IMR-90 (cell line): ENCODE data around the gene ANTXR1. TPM values are rescaled to one million over a fixed set of nuclear protein-coding genes. Genes with fewer than 3 reads are reported as not detected.

Experiments
- ATAC-seq: fragments of 200-7000 bp; cut with Tn5 transposase; 2 replicates; pipeline ENCODE4 v1.9.1; 2020; ENCODE audit warnings: low read depth, mild to moderate bottlenecking, moderate library complexity
- BruUV-seq: library from RNA; stranded (reverse); fragments of 400-500 nt; replicated peaks from 2 replicates; lab custom pipeline; 2021; lab: Mats Ljungman, UMichigan
- CTCF ChIA-PET: fragments of 300-600 bp; formaldehyde crosslinking; extraction: SDS; loops from one replicate; lab custom pipeline; 2021; ENCODE audit warnings: antibody characterized with exemption; lab: Yijun Ruan, JAX
- POLR2A ChIA-PET: fragments of 300-600 bp; sonication (Branson Sonifier 250); formaldehyde crosslinking; loops from one replicate; lab custom pipeline; 2022; ENCODE audit warnings: antibody characterized with exemption; ENCODE audit not compliant: unreplicated experiment; lab: Charles Lee
- DNase-seq: peaks from one replicate; pipeline ENCODE4 v3.0.0; 2013
- H2AFZ ChIP-seq: replicated peaks from 2 replicates; pipeline ENCODE3; 2013; ENCODE audit warnings: low read length, mild to moderate bottlenecking; ENCODE audit not compliant: poor library complexity
- H2AK5ac ChIP-seq: 2 replicates; pipeline ENCODE4 v1.6.1; 2013; ENCODE audit warnings: low read depth, low read length, inconsistent platforms
- H2AK9ac ChIP-seq: replicated peaks from 2 replicates; pipeline ENCODE3; 2013; ENCODE audit warnings: mild to moderate bottlenecking, low read depth, low read length, moderate library complexity; ENCODE audit not compliant: poor library complexity
- H2BK120ac ChIP-seq: 2 replicates; pipeline ENCODE4 v1.6.1; 2013; ENCODE audit warnings: low read depth, low read length, inconsistent platforms
- H2BK15ac ChIP-seq: 3 replicates; pipeline ENCODE4 v1.6.1; 2013; ENCODE audit warnings: low read depth, low read length, inconsistent platforms
- H2BK20ac ChIP-seq: 2 replicates; pipeline ENCODE4 v1.6.1; 2013; ENCODE audit warnings: low read depth, mild to moderate bottlenecking, inconsistent platforms, low read length, moderate library complexity
- H2BK5ac ChIP-seq: 2 replicates; pipeline ENCODE4 v1.6.1; 2013; ENCODE audit warnings: mild to moderate bottlenecking, low read depth, low read length, inconsistent platforms; ENCODE audit not compliant: poor library complexity, severe bottlenecking
- H3K14ac ChIP-seq: replicated peaks from 2 replicates; pipeline ENCODE4 v1.6.1; 2013; ENCODE audit warnings: low read depth, low read length, inconsistent platforms
- H3K18ac ChIP-seq: 2 replicates; pipeline ENCODE4 v1.6.1; 2013; ENCODE audit warnings: low read depth, low read length, control low read depth
- H3K23ac ChIP-seq: 2 replicates; pipeline ENCODE4 v1.6.1; 2013; ENCODE audit warnings: low read depth, low read length, inconsistent platforms
- H3K27ac ChIP-seq: 2 replicates; pipeline ENCODE4 v1.5.1; 2013; ENCODE audit warnings: mild to moderate bottlenecking, control low read depth, low read length; ENCODE audit not compliant: insufficient read depth
- H3K27me3 ChIP-seq: 2 replicates; pipeline ENCODE4 v1.6.1; 2013; ENCODE audit warnings: low read length; ENCODE audit not compliant: control insufficient read depth, insufficient read depth
- H3K36me3 ChIP-seq: 2 replicates; pipeline ENCODE4 v1.6.1; 2013; ENCODE audit warnings: low read length, mixed read lengths; ENCODE audit not compliant: control insufficient read depth, insufficient read depth
- H3K4ac ChIP-seq: 2 replicates; pipeline ENCODE4 v1.6.1; 2013; ENCODE audit warnings: low read depth, low read length, inconsistent platforms
- H3K4me1 ChIP-seq: 2 replicates; pipeline ENCODE4 v1.6.1; 2013; ENCODE audit warnings: low read length, mixed read lengths; ENCODE audit not compliant: control insufficient read depth, insufficient read depth
- H3K4me2 ChIP-seq: 2 replicates; pipeline ENCODE4 v1.6.1; 2013; ENCODE audit warnings: low read depth, mild to moderate bottlenecking, control low read depth, low read length, moderate library complexity
- H3K4me3 ChIP-seq: 2 replicates; pipeline ENCODE4 v1.5.1; 2013; ENCODE audit warnings: low read depth, mild to moderate bottlenecking, control low read depth, low read length, moderate library complexity; ENCODE audit not compliant: insufficient read depth
- H3K56ac ChIP-seq: 2 replicates; pipeline ENCODE4 v1.6.1; 2013; ENCODE audit warnings: low read length, inconsistent platforms; ENCODE audit not compliant: insufficient read depth; ENCODE audit errors: extremely low read depth
- H3K79me1 ChIP-seq, 2 experiments: 2 replicates each; pipeline ENCODE4 v1.6.1; 2013; ENCODE audit warnings: low read length in 2 of 2, inconsistent platforms in 1 of 2, low read depth in 1 of 2
- H3K9ac ChIP-seq: 2 replicates; pipeline ENCODE4 v1.6.1; 2013; ENCODE audit warnings: low read depth, low read length, control low read depth
- H3K9me1 ChIP-seq: 2 replicates; pipeline ENCODE4 v1.6.1; 2013; ENCODE audit warnings: low read length, inconsistent platforms; ENCODE audit not compliant: insufficient read depth
- H3K9me3 ChIP-seq: 2 replicates; pipeline ENCODE4 v1.6.1; 2013; ENCODE audit warnings: low read length; ENCODE audit not compliant: control insufficient read depth, insufficient read depth
- H4K20me1 ChIP-seq: 2 replicates; pipeline ENCODE4 v1.6.1; 2013; ENCODE audit warnings: low read length, inconsistent platforms; ENCODE audit not compliant: insufficient read depth
- H4K5ac ChIP-seq: 2 replicates; pipeline ENCODE4 v1.6.1; 2013; ENCODE audit warnings: mild to moderate bottlenecking, low read depth, low read length, control low read depth
- H4K8ac ChIP-seq, 2 experiments: 2 replicates each; pipeline ENCODE4 v1.6.1; 2013; ENCODE audit warnings: low read depth in 2 of 2, low read length in 2 of 2, control low read depth in 1 of 2, inconsistent platforms in 1 of 2
- H4K91ac ChIP-seq: 2 replicates; pipeline ENCODE4 v1.6.1; 2013; ENCODE audit warnings: low read depth, low read length, inconsistent platforms; ENCODE audit not compliant: insufficient read depth
- BHLHE40 ChIP-seq: fragments of 150-350 bp; IDR thresholded peaks from 2 replicates; pipeline ENCODE4 v1.6.1; 2016; ENCODE audit warnings: mild to moderate bottlenecking, low read depth, low read length
- CEBPB ChIP-seq: IDR thresholded peaks from 2 replicates; pipeline ENCODE4 v1.6.1; 2012; ENCODE audit warnings: low read depth, low read length, improper control_type of control experiment
- MAFK ChIP-seq: IDR thresholded peaks from 2 replicates; pipeline ENCODE4 v1.6.1; 2012; ENCODE audit warnings: low read depth, low read length, improper control_type of control experiment
- MAZ ChIP-seq: IDR thresholded peaks from 2 replicates; pipeline ENCODE4 v1.6.1; 2012; ENCODE audit warnings: low read depth, mild to moderate bottlenecking, low read length, improper control_type of control experiment, moderate library complexity, borderline replicate concordance
- POLR2A ChIP-seq: IDR thresholded peaks from 2 replicates; pipeline ENCODE4 v1.6.1; 2012; ENCODE audit warnings: mild to moderate bottlenecking, low read depth, low read length
- RCOR1 ChIP-seq: IDR thresholded peaks from 2 replicates; pipeline ENCODE4 v1.6.1; 2012; ENCODE audit warnings: mild to moderate bottlenecking, low read length, improper control_type of control experiment; ENCODE audit not compliant: insufficient replicate concordance
- RFX5 ChIP-seq: IDR thresholded peaks from 2 replicates; pipeline ENCODE4 v1.8.0; 2012; ENCODE audit warnings: low read depth, mild to moderate bottlenecking, low read length, moderate library complexity
- WGBS, 2 experiments: methylation state at CpG; one replicate each; pipeline versions ENCODE4 v1.1.5 to v1.1.7; 2013; ENCODE audit warnings: missing lambda C conversion rate in 2 of 2; ENCODE audit not compliant: insufficient read length in 1 of 2; ENCODE audit errors: extremely low coverage in 2 of 2; 5-methylcytosine and 5-hydroxymethylcytosine counted together
- dilution Hi-C: fragments of 300-500 bp; cut with HindIII; formaldehyde crosslinking; loops from one replicate; pipeline ENCODE4 v1.14.3; 2018; ENCODE audit warnings: low sequenced_read_pairs; ENCODE audit not compliant: unreplicated experiment
- in situ Hi-C: fragments of 300-500 bp; cut with MboI; formaldehyde crosslinking; loops from 3 replicates; pipeline ENCODE4 v1.14.3; 2019; ENCODE audit warnings: low sequenced_read_pairs, inconsistent platforms, mixed read lengths
- intact Hi-C: fragments of 100-400 bp; cut with micrococcal nuclease; formaldehyde crosslinking; loops from 2 replicates; pipeline ENCODE4 v1.10.0; 2022
- polyA plus RNA-seq, 3 experiments: library from polyadenylated mRNA; depleted of rRNA; stranded (reverse); fragments of >200 nt; gene quantifications; 2 replicates each; pipeline ENCODE4 v1.2.3, GENCODE V29; 2012; ENCODE audit warnings: low replicate concordance in 1 of 3
- total RNA-seq: library from RNA; depleted of rRNA; stranded (reverse); fragments of >200 nt; gene quantifications from 2 replicates; pipeline ENCODE4 v1.2.3, GENCODE V29; 2012
- TF ChIP-seq, protein P1 (sequence below): conservative IDR thresholded peaks from 2 replicates; pipeline ENCODE4 v1.5.1; 2012; ENCODE audit warnings: mild to moderate bottlenecking, low read depth, low read length, improper control_type of control experiment
- TF ChIP-seq, protein P2 (sequence below): fragments of 150-350 bp; IDR thresholded peaks from 2 replicates; pipeline ENCODE4 v1.6.1; 2016; ENCODE audit warnings: low read depth, mild to moderate bottlenecking, low read length, moderate library complexity, borderline replicate concordance

The ANTXR1 gene
- total and polyA plus RNA-seq, 2 of the 4 experiments (the other 2 are of a cell fraction) = 27.2 to 36.9 TPM

DNA sequence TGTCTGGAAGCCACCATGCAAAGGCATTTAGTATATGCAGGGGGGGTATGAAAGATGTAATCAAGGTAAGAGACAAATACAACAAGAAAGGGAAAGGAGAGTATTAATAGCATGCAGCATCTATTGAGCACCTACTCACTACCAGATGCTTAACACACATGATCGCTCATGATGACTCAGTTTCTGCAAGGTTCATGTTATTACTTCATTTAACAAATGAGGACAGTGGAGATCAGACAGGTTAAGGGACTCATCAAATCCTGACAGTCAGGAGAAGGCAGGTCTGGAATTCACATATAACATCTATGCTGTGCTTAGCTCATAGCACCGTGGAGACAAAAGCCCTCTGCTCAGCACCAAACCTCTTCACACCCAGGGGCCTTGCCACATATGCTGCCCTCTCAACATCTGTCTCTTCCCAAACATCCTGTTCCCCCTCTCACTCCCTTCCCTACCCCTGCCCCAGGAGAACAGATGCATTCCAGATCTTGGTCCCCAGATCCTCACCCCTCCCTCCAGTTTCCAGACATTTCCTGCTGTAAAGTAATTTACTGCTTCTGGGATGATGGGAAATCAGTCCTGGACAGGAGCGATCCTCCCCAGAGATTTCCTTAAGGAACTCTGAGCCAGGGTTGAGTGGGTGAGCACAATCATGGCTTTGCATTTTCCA lies 155.3 kb downstream of the ANTXR1 start:
- Histone ChIP-seq H4K20me1 (no peaks in the 10 kb centered on the region; the same call in 1 of the 2 replicates), H3K4me2 (no peak overlapping the region), H2BK120ac (peak overlapping the region; percentile 50), H3K23ac (peak overlapping the region; percentile 51; the same call in 1 of the 2 replicates), H3K27me3 (no peaks in the 10 kb centered on the region), H3K4me1 (peaks cover 22% of the 10 kb centered on the region), H2BK20ac (peak overlapping the region; percentile 13; the same call in 1 of the 2 replicates), H2BK15ac (peak overlapping the region; percentile 9; the same call in 2 of the 3 replicates), H3K18ac (peak overlapping the region; percentile 33), H3K4me3 (no peak overlapping the region), H3K9me1 (peaks cover 38% of the 10 kb centered on the region), H3K14ac (no peak overlapping the region; the same call in 1 of the 2 replicates), H3K9ac (no peak overlapping the region), H3K9me3 (no peaks in the 10 kb centered on the region), H2BK5ac (no peak overlapping the region), H2AK5ac (peak overlapping the region; percentile 60), H2AFZ (no peak overlapping the region), H3K4ac (peak overlapping the region; percentile 49; the same call in 1 of the 2 replicates), H4K8ac (peak overlapping the region in 1 of 2 experiments; percentile 33; a peak in 1 of 4 replicates), H3K56ac (no peak overlapping the region), H3K27ac (no peak overlapping the region), H3K79me1 (peaks cover 12 to 61% of the 10 kb centered on the region in 2 experiments; a peak in 3 of 4 replicates), H2AK9ac (no peak overlapping the region), H4K5ac (peak overlapping the region; percentile 35; the same call in 1 of the 2 replicates), H3K36me3 (peaks cover 48% of the 10 kb centered on the region), H4K91ac (no peak overlapping the region)
- CTCF ChIA-PET = no interaction called here
- dilution Hi-C loops = no loop called here
- POLR2A ChIA-PET = no interaction called here
- DNase-seq (peak; percentile 33), ATAC-seq (no peak)
- BruUV-seq = no TSS peak
- WGBS, 2 experiments = 83% methylated on average over 1 of the region's 3 CpGs; no CpG with 5 or more reads in 1 of the 2 experiments
- in situ Hi-C loops = no loop called here
- intact Hi-C loops = no loop called here
- TF ChIP-seq CEBPB (no peak), MAFK (no peak), POLR2A (no peak), RCOR1 (no peak), BHLHE40 (no peak), MAZ (no peak), RFX5 (no peak)
- TF ChIP-seq, protein P1, sequence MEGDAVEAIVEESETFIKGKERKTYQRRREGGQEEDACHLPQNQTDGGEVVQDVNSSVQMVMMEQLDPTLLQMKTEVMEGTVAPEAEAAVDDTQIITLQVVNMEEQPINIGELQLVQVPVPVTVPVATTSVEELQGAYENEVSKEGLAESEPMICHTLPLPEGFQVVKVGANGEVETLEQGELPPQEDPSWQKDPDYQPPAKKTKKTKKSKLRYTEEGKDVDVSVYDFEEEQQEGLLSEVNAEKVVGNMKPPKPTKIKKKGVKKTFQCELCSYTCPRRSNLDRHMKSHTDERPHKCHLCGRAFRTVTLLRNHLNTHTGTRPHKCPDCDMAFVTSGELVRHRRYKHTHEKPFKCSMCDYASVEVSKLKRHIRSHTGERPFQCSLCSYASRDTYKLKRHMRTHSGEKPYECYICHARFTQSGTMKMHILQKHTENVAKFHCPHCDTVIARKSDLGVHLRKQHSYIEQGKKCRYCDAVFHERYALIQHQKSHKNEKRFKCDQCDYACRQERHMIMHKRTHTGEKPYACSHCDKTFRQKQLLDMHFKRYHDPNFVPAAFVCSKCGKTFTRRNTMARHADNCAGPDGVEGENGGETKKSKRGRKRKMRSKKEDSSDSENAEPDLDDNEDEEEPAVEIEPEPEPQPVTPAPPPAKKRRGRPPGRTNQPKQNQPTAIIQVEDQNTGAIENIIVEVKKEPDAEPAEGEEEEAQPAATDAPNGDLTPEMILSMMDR = no peak
- TF ChIP-seq, protein P2, sequence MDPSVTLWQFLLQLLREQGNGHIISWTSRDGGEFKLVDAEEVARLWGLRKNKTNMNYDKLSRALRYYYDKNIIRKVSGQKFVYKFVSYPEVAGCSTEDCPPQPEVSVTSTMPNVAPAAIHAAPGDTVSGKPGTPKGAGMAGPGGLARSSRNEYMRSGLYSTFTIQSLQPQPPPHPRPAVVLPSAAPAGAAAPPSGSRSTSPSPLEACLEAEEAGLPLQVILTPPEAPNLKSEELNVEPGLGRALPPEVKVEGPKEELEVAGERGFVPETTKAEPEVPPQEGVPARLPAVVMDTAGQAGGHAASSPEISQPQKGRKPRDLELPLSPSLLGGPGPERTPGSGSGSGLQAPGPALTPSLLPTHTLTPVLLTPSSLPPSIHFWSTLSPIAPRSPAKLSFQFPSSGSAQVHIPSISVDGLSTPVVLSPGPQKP = no peak
